Measurements from ENCODE around the gene LAMTOR2.
A peak's percentile ranks its signal among the peaks of the same experiment; 100 is the strongest.

The LAMTOR2 gene

GRCh38 chr1:156081180-156081916 lies 26.8 kb downstream of the LAMTOR2 start:
- 0 out of 2 replicates have a peak, but pooled peaks cover 4% of the 10 kb centered on the region for H3K36me3 ChIP-seq (ENCODE audit: low read depth)
- no peaks in the 10 kb centered on the region for H3K4me1 ChIP-seq (ENCODE audit: insufficient read depth, poor library complexity, severe bottlenecking)
- DNase-seq (ENCODE audit: low spot score) (no peak), ATAC-seq (ENCODE audit: low read depth) (peak; percentile 13; the same call in 1 of the 3 replicates)
- H3K4me3 ChIP-seq (ENCODE audit: severe bottlenecking): peak overlapping the region; percentile 70
- H3K27me3 ChIP-seq (ENCODE audit: insufficient read depth, poor library complexity, severe bottlenecking): no peaks in the 10 kb centered on the region
- no peaks in the 10 kb centered on the region for H3K9me3 ChIP-seq (ENCODE audit: severe bottlenecking)
- TF ChIP-seq CTCF (IDR thresholded peaks at IDR 0.05; ENCODE audit: poor library complexity, severe bottlenecking): no peak
- H3K27ac ChIP-seq (ENCODE audit: poor library complexity, severe bottlenecking): peak overlapping the region; percentile 11

DNA sequence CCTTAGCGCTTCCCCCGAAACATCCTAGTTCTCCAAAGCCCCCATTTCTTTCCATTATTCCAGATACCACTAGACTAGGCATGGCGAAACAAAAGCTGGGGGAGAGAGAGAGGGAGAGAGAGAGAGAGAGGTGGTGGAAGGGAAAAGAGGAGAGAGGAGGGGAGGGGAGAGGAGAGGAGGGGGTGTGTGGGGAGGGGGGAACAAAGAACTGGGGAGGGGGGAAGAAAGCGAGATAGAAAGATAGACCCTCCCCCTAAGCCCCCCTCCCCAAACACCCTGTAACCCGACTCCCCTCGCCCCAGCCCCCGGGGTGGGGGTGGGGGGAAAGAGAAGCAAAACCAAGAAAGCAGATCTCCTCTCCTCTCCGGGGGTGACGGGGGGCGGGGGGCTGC lies 27.3 kb downstream of the LAMTOR2 start:
- peak overlapping the region; percentile 11 for H3K27ac ChIP-seq (ENCODE audit: poor library complexity, severe bottlenecking)
- DNase-seq (ENCODE audit: low spot score): no peak
- peak overlapping the region; percentile 70 for H3K4me3 ChIP-seq (ENCODE audit: severe bottlenecking)
- H3K9me3 ChIP-seq (ENCODE audit: severe bottlenecking): no peaks in the 10 kb centered on the region
- TF ChIP-seq CTCF (IDR thresholded peaks at IDR 0.05; ENCODE audit: poor library complexity, severe bottlenecking): no peak
- H3K36me3 ChIP-seq (ENCODE audit: low read depth): 0 out of 2 replicates have a peak, but pooled peaks cover 4% of the 10 kb centered on the region
- ATAC-seq (ENCODE audit: low read depth): no peak
- H3K4me1 ChIP-seq (ENCODE audit: insufficient read depth, poor library complexity, severe bottlenecking): no peaks in the 10 kb centered on the region
- no peaks in the 10 kb centered on the region for H3K27me3 ChIP-seq (ENCODE audit: insufficient read depth, poor library complexity, severe bottlenecking)

GRCh38 chr1:156082309-156083091 lies 27.9 kb downstream of the LAMTOR2 start, which contains the start of gene MEX3A:
Gene MEX3A (minus strand): TSS chr1:156082465. CDS start chr1:156081998, 467 bp downstream.
- no peak for DNase-seq (ENCODE audit: low spot score)
- Histone ChIP-seq H3K4me1 (ENCODE audit: insufficient read depth, poor library complexity, severe bottlenecking) (no peaks in the 10 kb centered on the region), H3K27ac (ENCODE audit: poor library complexity, severe bottlenecking) (peak within 1 kb of the TSS; percentile 11), H3K27me3 (ENCODE audit: insufficient read depth, poor library complexity, severe bottlenecking) (no peaks in the 10 kb centered on the region), H3K9me3 (ENCODE audit: severe bottlenecking) (no peaks in the 10 kb centered on the region), H3K36me3 (ENCODE audit: low read depth) (no peaks in the 10 kb centered on the region), H3K4me3 (ENCODE audit: severe bottlenecking) (peak within 1 kb of the TSS; percentile 70)
- ATAC-seq (ENCODE audit: low read depth): peak; percentile 79
- TF ChIP-seq CTCF (IDR thresholded peaks at IDR 0.05; ENCODE audit: poor library complexity, severe bottlenecking): no peak

DNA sequence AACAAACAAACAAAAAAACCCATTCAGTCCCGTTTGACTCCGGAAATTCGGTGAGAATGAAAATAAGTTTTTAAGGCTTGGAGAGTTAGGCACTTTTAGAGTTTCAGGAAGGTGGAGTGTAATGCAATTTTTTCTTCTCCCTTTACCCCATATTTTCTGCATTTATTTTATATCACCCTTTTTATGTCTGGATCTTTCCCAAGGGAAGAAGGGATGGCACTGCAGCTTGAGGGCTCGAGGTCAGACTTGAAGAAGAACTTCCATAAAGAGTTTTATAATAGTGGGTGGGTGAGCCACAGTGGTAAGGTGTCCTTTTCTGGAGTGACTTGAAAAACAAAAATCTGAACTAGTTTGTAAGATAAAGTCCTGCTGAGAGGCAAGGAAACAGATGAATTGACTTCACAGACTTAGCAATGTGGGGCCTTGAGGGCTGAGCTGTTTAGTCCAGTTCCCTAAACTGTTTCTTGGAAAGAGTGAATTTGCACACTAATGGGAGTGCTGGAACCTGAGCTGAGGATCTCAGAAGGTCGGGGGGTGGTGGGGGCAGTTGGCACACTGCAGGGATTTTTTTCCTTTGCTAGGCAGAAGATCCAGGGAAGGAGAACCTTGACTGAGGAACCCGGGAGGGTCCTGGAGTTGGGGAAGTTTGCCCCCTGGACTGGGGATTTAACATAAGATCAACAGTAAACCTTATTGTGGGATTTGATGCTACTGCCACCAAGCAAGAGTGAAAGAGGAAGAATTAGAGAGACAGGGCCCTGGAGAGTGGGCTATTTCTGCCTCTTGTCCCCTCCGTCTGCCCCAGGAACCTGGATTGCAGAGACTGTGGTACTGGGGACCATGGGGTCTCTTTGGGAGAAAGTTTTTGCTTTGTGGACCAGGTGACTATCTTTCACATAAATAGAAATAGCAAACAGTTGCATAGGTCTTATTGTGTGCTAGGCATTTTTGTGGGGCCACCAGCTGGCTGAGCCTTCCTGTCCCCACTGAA lies 29.5 kb downstream of the LAMTOR2 start:
- Histone ChIP-seq H3K4me1 (ENCODE audit: insufficient read depth, poor library complexity, severe bottlenecking) (no peaks in the 10 kb centered on the region), H3K36me3 (ENCODE audit: low read depth) (no peaks in the 10 kb centered on the region), H3K27ac (ENCODE audit: poor library complexity, severe bottlenecking) (no peak overlapping the region), H3K27me3 (ENCODE audit: insufficient read depth, poor library complexity, severe bottlenecking) (no peaks in the 10 kb centered on the region), H3K9me3 (ENCODE audit: severe bottlenecking) (no peaks in the 10 kb centered on the region), H3K4me3 (ENCODE audit: severe bottlenecking) (no peak overlapping the region)
- no peak for TF ChIP-seq CTCF (IDR thresholded peaks at IDR 0.05; ENCODE audit: poor library complexity, severe bottlenecking)
- ATAC-seq (ENCODE audit: low read depth) (no peak), DNase-seq (ENCODE audit: low spot score) (no peak)

All from RWPE2 (cell line).